Muscle layer of colon (tissue), 2 donors: ENCODE data around the gene RBBP9.
"Not testable (repeated sequence)": the region's sequence is repeated elsewhere in the genome, so short reads cannot be mapped to it uniquely, and the experiment has no call there.

ENCODE experiments used
- H3K27ac ChIP-seq: one replicate; pipeline ENCODE4 v1.7.0; 2013; ENCODE audit warnings: low read depth, mild to moderate bottlenecking, low read length, moderate library complexity
- H3K27me3 ChIP-seq, 2 donors: one replicate each; pipeline ENCODE4 v1.7.0; 2013; ENCODE audit warnings: low read length in 2 of 2, mild to moderate bottlenecking in 2 of 2; ENCODE audit not compliant: insufficient read depth in 2 of 2, control insufficient read depth in 1 of 2
- H3K36me3 ChIP-seq: one replicate; pipeline ENCODE4 v1.7.0; 2013; ENCODE audit warnings: mild to moderate bottlenecking, low read length; ENCODE audit not compliant: insufficient read depth
- H3K4me1 ChIP-seq: one replicate; pipeline ENCODE4 v1.7.0; 2013; ENCODE audit warnings: mild to moderate bottlenecking, low read length; ENCODE audit not compliant: insufficient read depth
- H3K4me3 ChIP-seq, 2 donors: one replicate each; pipeline ENCODE4 v1.7.0; 2013; ENCODE audit warnings: low read length in 2 of 2, low read depth in 1 of 2, mild to moderate bottlenecking in 1 of 2, moderate library complexity in 1 of 2
- H3K9ac ChIP-seq: one replicate; pipeline ENCODE4 v1.7.0; 2013; ENCODE audit warnings: low read length
- H3K9me3 ChIP-seq: one replicate; pipeline ENCODE4 v1.7.0; 2013; ENCODE audit warnings: mild to moderate bottlenecking, low read length
- donor health status: abdominal sarcoma.
- donor health status: Adenocarcinoma of cecum.

RBBP9 gene

DNA sequence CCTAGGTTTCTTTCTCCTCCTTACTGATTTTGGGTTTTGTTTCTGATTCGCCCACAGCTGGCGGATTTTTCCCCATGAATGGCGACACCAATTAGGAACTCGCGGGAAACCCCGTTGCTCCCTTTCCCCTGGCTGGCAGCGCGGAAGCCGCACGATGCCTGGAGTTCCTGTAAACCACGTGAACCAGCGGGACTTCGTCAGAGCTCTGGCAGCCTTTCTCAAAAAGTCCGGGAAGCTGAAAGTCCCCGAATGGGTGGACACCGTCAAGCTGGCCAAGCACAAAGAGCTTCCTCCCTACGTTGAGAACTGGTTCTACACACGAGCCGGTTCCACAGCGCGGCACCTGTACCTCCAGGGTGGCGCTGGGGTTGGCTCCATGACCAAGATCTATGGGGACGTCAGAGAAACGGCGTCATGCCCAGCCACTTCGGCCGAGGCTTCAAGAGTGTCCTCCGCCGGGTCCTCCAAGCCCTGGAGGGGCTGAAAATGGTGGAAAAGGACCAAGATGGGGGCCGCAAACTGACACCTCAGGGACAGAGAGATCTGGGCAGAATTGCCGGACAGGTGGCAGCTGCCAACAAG, 7.5 kb upstream of the RBBP9 start:
- Histone ChIP-seq H3K27me3 (no peaks in the 10 kb centered on the region), H3K27ac (no peak overlapping the region), H3K4me3 (no peak overlapping the region), H3K36me3 (no peaks in the 10 kb centered on the region), H3K9ac (no peak overlapping the region), H3K9me3 (no peaks in the 10 kb centered on the region), H3K4me1 (peaks cover 17% of the 10 kb centered on the region)

DNA sequence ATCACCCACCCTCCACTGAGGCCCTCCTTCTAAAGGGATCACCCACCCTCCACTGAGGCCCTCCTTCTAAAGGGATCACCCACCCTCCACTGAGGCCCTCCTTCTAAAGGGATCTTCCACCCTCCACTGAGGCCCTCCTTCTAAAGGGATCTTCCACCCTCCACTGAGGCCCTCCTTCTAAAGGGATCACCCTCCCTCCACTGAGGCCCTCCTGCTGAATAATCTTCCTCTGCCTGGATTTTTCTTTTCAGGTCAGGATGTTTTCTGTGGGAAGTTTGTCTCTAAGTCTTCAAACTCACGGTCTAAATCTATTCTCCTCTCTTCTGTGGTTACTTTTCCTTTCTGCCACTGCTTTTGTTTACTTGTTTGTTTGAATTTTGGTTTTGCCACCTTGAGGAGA, 4.6 kb upstream of the RBBP9 start:
- H3K4me1 ChIP-seq, H3K9me3 ChIP-seq, H3K36me3 ChIP-seq, H3K4me3 ChIP-seq, H3K27ac ChIP-seq, H3K27me3 ChIP-seq, H3K9ac ChIP-seq: not testable (repeated sequence)

DNA sequence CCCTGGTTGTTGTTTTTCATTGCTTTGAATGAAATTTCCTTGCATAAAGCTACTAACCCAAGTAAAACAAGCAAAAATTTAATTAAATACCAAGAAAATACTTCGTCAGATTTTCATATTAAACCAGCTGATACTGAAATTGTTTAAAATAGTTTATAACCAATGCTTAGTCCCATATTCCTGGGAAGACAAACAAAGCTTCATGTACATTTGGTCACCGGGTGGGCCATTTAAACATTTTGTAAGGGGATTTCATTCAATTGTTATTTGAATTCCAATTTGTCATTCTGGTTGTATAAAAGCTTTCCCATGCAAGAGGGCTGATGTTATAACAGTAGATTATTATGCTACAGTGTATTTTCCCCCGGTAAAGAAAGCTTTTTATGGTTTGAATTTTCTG, 578 bp upstream of the RBBP9 start:
- H3K9me3 ChIP-seq = no peaks in the 10 kb centered on the region
- no peaks in the 10 kb centered on the region for H3K27me3 ChIP-seq
- peak overlapping the region; percentile 10 for H3K27ac ChIP-seq
- H3K36me3 ChIP-seq = peaks cover 9% of the 10 kb centered on the region
- peaks cover 10% of the 10 kb centered on the region for H3K4me1 ChIP-seq
- H3K9ac ChIP-seq = no peak overlapping the region
- peak overlapping the region in 1 of 2 donors; percentile 73 for H3K4me3 ChIP-seq

DNA sequence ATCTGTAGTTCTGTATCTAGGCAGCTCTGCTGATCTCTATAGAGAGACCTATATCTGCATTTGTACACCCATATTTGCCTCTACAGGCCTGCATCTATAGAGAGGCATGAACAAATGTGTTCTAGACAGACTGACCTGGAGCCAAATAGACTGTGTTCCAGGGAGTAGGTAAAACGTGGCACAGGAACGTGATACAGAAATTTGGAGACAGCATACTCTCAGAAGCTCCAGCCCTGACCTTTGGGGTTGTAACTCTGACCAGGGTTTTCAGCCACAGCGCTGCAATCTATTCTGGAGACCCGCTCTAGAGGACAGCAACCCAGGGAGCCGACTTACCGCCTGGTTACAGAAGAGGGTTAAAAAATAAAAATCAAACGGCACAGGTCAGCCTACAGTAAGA, 983 bp downstream of the RBBP9 start:
- Histone ChIP-seq H3K36me3 (peaks cover 9% of the 10 kb centered on the region), H3K9me3 (no peaks in the 10 kb centered on the region), H3K9ac (no peak overlapping the region), H3K4me1 (peaks cover 10% of the 10 kb centered on the region), H3K27ac (no peak overlapping the region), H3K27me3 (no peaks in the 10 kb centered on the region), H3K4me3 (peak overlapping the region in 1 of 2 donors; percentile 73)

- no peaks in the 10 kb centered on the region for H3K4me1 ChIP-seq
- no peak overlapping the region for H3K27ac ChIP-seq
- H3K9me3 ChIP-seq = no peaks in the 10 kb centered on the region
- no peaks in the 10 kb centered on the region for H3K27me3 ChIP-seq
- H3K9ac ChIP-seq = no peak overlapping the region
- peaks cover 38% of the 10 kb centered on the region for H3K36me3 ChIP-seq
- no peak overlapping the region for H3K4me3 ChIP-seq
These were observed 8.7 kb downstream of the RBBP9 start for GRCh38 chr20:18488301-18488700.

GRCh38 chr20:18481596-18481995, 15.4 kb downstream of the RBBP9 start:
- Histone ChIP-seq H3K27me3 (no peaks in the 10 kb centered on the region), H3K4me1 (no peaks in the 10 kb centered on the region), H3K27ac (no peak overlapping the region), H3K36me3 (peaks cover 49% of the 10 kb centered on the region), H3K9me3 (no peaks in the 10 kb centered on the region), H3K9ac (no peak overlapping the region), H3K4me3 (no peak overlapping the region)

DNA sequence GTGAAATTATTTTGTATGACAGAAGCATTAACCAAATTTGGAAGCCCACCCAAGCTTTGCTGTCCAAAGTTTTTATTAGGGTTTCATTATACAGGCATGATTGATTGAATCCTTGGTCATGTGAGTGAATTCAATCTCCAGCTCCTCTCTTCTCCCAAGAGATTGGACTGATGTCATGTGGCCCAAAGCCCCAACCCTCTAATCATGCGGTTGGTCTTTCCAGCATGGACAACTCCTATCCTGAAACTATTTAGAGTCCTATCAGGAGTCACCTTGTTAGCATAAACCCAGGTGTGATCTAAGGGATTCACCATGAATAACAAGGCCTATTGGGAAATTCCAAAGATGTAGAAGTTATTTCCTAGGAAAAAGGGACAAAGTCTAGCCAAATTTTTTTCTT, 19.2 kb downstream of the RBBP9 start:
- no peak overlapping the region for H3K27ac ChIP-seq
- peaks cover 53% of the 10 kb centered on the region for H3K36me3 ChIP-seq
- H3K4me3 ChIP-seq = no peak overlapping the region

DNA sequence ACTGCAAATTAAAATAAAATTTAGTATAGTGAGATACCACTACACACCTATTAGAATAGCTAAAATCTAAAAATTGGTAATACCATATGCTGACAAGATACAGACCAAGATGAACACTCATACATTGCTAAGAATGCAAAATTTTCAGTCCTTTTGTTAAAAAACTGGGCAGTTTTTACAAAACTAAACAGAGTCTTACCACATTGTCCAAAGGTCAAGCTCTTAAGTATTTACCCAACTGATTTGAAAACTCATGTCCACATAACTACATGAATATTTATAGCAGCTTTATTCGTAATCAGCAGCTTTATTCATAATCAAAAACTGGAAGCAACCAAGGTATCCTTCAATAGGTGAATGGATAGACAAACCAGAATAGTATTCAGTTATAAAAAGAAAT, 19.8 kb downstream of the RBBP9 start:
- H3K9me3 ChIP-seq = no peaks in the 10 kb centered on the region
- H3K27me3 ChIP-seq = no peaks in the 10 kb centered on the region
- peaks cover 47% of the 10 kb centered on the region for H3K36me3 ChIP-seq
- H3K9ac ChIP-seq = no peak overlapping the region
- H3K27ac ChIP-seq = no peak overlapping the region
- H3K4me3 ChIP-seq = no peak overlapping the region
- H3K4me1 ChIP-seq = no peaks in the 10 kb centered on the region

More for the DNA sequence above, 19.2 kb downstream of the RBBP9 start:
- no peaks in the 10 kb centered on the region for H3K9me3 ChIP-seq
- H3K27me3 ChIP-seq = no peaks in the 10 kb centered on the region
- no peaks in the 10 kb centered on the region for H3K4me1 ChIP-seq
- no peak overlapping the region for H3K9ac ChIP-seq

GRCh38 chr20:18466894-18467730, 29.9 kb downstream of the RBBP9 start, which contains the start of the genes DZANK1 and POLR3F:
Gene DZANK1, minus strand, starts transcription at chr20:18467030. Its CDS starts 1,672 bp downstream, at chr20:18465358.
Gene POLR3F, plus strand, starts transcription at chr20:18467390. Its CDS starts 117 bp downstream, at chr20:18467507.
- peaks cover 17% of the 10 kb centered on the region for H3K36me3 ChIP-seq
- no peaks in the 10 kb centered on the region for H3K9me3 ChIP-seq
- peak within 1 kb of the TSS; percentile 88 to 95 for H3K4me3 ChIP-seq
- no peaks in the 10 kb centered on the region for H3K4me1 ChIP-seq
- H3K27ac ChIP-seq = peak within 1 kb of the TSS; percentile 98
- peak within 1 kb of the TSS; percentile 77 for H3K9ac ChIP-seq
- H3K27me3 ChIP-seq = no peaks in the 10 kb centered on the region

DNA sequence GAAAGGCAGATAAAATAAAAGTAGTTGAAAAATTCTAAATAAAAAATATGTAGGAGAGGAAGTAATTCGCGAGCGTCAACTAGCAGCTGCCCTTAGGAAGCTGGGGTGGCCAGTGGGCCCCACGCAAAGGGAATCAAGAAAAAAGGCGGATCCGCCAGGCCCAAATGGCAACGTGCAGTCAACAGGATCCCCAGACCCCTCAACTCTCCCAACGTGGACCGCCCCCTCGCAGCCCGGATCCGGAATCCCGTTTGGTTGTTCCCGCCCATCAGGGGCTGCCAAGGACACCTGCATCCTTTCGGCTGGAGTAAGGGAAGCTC, 30.5 kb downstream of the RBBP9 start:
- peak overlapping the region; percentile 98 for H3K27ac ChIP-seq
- H3K36me3 ChIP-seq = peaks cover 17% of the 10 kb centered on the region
- H3K4me3 ChIP-seq = peak overlapping the region; percentile 88 to 95
- no peaks in the 10 kb centered on the region for H3K4me1 ChIP-seq
- H3K9ac ChIP-seq = no peak overlapping the region
- H3K27me3 ChIP-seq = no peaks in the 10 kb centered on the region
- no peaks in the 10 kb centered on the region for H3K9me3 ChIP-seq

GRCh38 chr20:18465536-18466200, 31.4 kb downstream of the RBBP9 start:
- peaks cover 8% of the 10 kb centered on the region for H3K36me3 ChIP-seq
- no peaks in the 10 kb centered on the region for H3K9me3 ChIP-seq
- no peak overlapping the region for H3K9ac ChIP-seq
- H3K27ac ChIP-seq = no peak overlapping the region
- no peaks in the 10 kb centered on the region for H3K4me1 ChIP-seq
- H3K27me3 ChIP-seq = no peaks in the 10 kb centered on the region
- H3K4me3 ChIP-seq = no peak overlapping the region
